ENCODE data around the gene PPP1R1C. TPM values are rescaled to one million over a fixed set of nuclear protein-coding genes. Genes with fewer than 3 reads are reported as not detected.

Gene PPP1R1C, protein sequence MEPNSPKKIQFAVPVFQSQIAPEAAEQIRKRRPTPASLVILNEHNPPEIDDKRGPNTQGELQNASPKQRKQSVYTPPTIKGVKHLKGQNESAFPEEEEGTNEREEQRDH
- total RNA-seq: 0.27 and 3.0 TPM in 2 replicates

DNA sequence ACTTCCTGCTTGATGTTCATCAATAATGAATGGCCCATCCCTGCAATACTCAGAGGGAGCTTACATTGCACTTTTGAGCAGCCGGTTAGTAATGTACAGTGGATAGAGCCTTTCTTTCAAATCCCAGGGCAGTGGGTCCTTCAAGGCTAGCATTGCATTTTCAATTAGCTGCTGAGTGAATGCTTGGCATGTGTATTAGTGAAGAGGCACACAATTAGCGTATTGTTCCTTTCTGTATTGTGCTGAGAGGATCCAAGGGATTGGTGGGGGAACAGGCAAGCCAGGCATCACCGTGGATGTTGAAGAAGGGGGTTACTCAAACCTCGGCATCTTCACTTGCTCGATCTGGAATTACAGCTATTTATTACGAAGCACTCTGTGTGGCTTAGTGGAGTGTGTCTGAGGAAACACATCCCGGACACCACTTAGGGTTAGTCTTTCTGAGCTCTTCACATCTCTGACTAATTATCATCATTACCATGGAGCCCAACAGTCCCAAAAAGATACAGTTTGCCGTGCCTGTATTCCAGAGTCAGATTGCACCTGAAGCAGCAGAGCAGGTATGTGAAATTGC, at the start of gene PPP1R1C:
TSS of gene PPP1R1C (plus strand) at position 222 of the 574 bp plus-strand sequence. CDS start at position 480, 258 bp downstream.

Other genes with a start within 250 kb of the PPP1R1C start
- gene ITPRID2, start 94.1 kb upstream of the PPP1R1C start, total RNA-seq: 90.3 and 102 TPM in 2 replicates